ENCODE measurements around the gene RDX.

RDX gene

GRCh38 chr11:110169738-110170137 is 126.7 kb downstream of the RDX start:
- no peak for DNase-seq
- Histone ChIP-seq H3K36me3 (ENCODE audit: insufficient read depth, low read length) (no peaks in the 10 kb centered on the region), H3K27ac (ENCODE audit: low read length) (no peak overlapping the region), H3K79me2 (ENCODE audit: insufficient read depth, low read length) (no peaks in the 10 kb centered on the region), H4K20me1 (ENCODE audit: insufficient read depth, low read length) (no peaks in the 10 kb centered on the region), H3K4me3 (ENCODE audit: low read depth in 1 of 2, low read length in 2 of 2) (no peak overlapping the region), H3K9me3 (ENCODE audit: insufficient read depth, low read length, severe bottlenecking) (no peaks in the 10 kb centered on the region), H2AFZ (ENCODE audit: low read depth, low read length) (no peak overlapping the region), H3K9ac (ENCODE audit: low read depth, low read length) (no peak overlapping the region), H3K4me1 (ENCODE audit: insufficient read depth, low read length) (no peaks in the 10 kb centered on the region), H3K4me2 (ENCODE audit: insufficient read depth, low read length) (no peak overlapping the region), H3K27me3 (ENCODE audit: insufficient read depth, low read length, poor library complexity) (no peaks in the 10 kb centered on the region)
- ATAC-seq (ENCODE audit: insufficient read depth, low read depth), result no peak
- no peak for TF ChIP-seq CTCF (IDR thresholded peaks at IDR 0.05; ENCODE audit: borderline replicate concordance, extremely low read depth, low read length, poor library complexity, severe bottlenecking)
- no peak for TF ChIP-seq EZH2 (IDR thresholded peaks at IDR 0.05; ENCODE audit: borderline replicate concordance, low read depth, low read length, severe bottlenecking)

- H3K9ac ChIP-seq (ENCODE audit: low read depth, low read length), result no peak overlapping the region
- H3K4me1 ChIP-seq (ENCODE audit: insufficient read depth, low read length), result no peaks in the 10 kb centered on the region
- H3K36me3 ChIP-seq (ENCODE audit: insufficient read depth, low read length), result no peaks in the 10 kb centered on the region
- DNase-seq (no peak), ATAC-seq (ENCODE audit: insufficient read depth, low read depth) (no peak)
- no peak overlapping the region for H3K4me2 ChIP-seq (ENCODE audit: insufficient read depth, low read length)
- H4K20me1 ChIP-seq (ENCODE audit: insufficient read depth, low read length), result no peaks in the 10 kb centered on the region
- no peak for TF ChIP-seq CTCF (IDR thresholded peaks at IDR 0.05; ENCODE audit: borderline replicate concordance, extremely low read depth, low read length, poor library complexity, severe bottlenecking)
- TF ChIP-seq EZH2 (IDR thresholded peaks at IDR 0.05; ENCODE audit: borderline replicate concordance, low read depth, low read length, severe bottlenecking), result no peak
- H3K9me3 ChIP-seq (ENCODE audit: insufficient read depth, low read length, severe bottlenecking), result no peaks in the 10 kb centered on the region
- no peak overlapping the region for H3K4me3 ChIP-seq (ENCODE audit: low read depth in 1 of 2, low read length in 2 of 2)
- H2AFZ ChIP-seq (ENCODE audit: low read depth, low read length), result no peak overlapping the region
- no peak overlapping the region for H3K27ac ChIP-seq (ENCODE audit: low read length)
- no peaks in the 10 kb centered on the region for H3K27me3 ChIP-seq (ENCODE audit: insufficient read depth, low read length, poor library complexity)
- no peaks in the 10 kb centered on the region for H3K79me2 ChIP-seq (ENCODE audit: insufficient read depth, low read length)
Observed at GRCh38 chr11:110168033-110168803, 128.2 kb downstream of the RDX start.

- TF ChIP-seq CTCF (IDR thresholded peaks at IDR 0.05; ENCODE audit: borderline replicate concordance, extremely low read depth, low read length, poor library complexity, severe bottlenecking), result no peak
- no peak for TF ChIP-seq EZH2 (IDR thresholded peaks at IDR 0.05; ENCODE audit: borderline replicate concordance, low read depth, low read length, severe bottlenecking)
- Histone ChIP-seq H4K20me1 (ENCODE audit: insufficient read depth, low read length) (no peaks in the 10 kb centered on the region), H3K4me2 (ENCODE audit: insufficient read depth, low read length) (no peak overlapping the region), H3K9me3 (ENCODE audit: insufficient read depth, low read length, severe bottlenecking) (no peaks in the 10 kb centered on the region), H3K4me1 (ENCODE audit: insufficient read depth, low read length) (no peaks in the 10 kb centered on the region), H3K79me2 (ENCODE audit: insufficient read depth, low read length) (no peaks in the 10 kb centered on the region), H3K36me3 (ENCODE audit: insufficient read depth, low read length) (no peaks in the 10 kb centered on the region), H3K27me3 (ENCODE audit: insufficient read depth, low read length, poor library complexity) (no peaks in the 10 kb centered on the region), H3K4me3 (ENCODE audit: low read depth in 1 of 2, low read length in 2 of 2) (no peak overlapping the region), H2AFZ (ENCODE audit: low read depth, low read length) (no peak overlapping the region), H3K9ac (ENCODE audit: low read depth, low read length) (no peak overlapping the region), H3K27ac (ENCODE audit: low read length) (no peak overlapping the region)
- ATAC-seq (ENCODE audit: insufficient read depth, low read depth), result no peak
- no peak for DNase-seq
Observed at GRCh38 chr11:110165039-110165925, 131.1 kb downstream of the RDX start.

Data from DND-41 (cell line).